DMS79 (cell line): ENCODE results near the gene RMND1.
"Not testable (repeated sequence)": the region's sequence is repeated elsewhere in the genome, so short reads cannot be mapped to it uniquely, and the experiment has no call there.

ENCODE experiments used
- DNase-seq: peaks from one replicate; lab custom pipeline; 2025; lab: John Stamatoyannopoulos, UW

Gene RMND1

DNA sequence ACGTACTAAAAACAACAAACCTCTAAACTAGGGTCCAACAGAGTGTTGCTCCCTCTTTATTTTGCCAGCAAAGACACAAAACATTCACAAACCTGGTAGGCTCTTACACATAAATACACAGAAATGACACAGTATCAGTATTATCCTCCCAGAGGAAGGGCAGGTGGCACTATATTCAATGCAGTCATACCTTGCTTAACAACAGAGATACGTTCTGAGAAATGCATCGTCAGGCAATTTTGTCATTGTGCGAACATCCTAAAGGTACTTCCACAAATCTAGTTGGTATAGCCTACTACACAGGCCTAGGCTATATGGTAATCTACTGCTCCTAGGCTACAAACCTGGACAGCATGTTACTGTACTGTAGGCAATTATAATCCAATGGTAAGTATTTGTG lies 70.2 kb downstream of the RMND1 start:
- DNase-seq, result no peak

DNA sequence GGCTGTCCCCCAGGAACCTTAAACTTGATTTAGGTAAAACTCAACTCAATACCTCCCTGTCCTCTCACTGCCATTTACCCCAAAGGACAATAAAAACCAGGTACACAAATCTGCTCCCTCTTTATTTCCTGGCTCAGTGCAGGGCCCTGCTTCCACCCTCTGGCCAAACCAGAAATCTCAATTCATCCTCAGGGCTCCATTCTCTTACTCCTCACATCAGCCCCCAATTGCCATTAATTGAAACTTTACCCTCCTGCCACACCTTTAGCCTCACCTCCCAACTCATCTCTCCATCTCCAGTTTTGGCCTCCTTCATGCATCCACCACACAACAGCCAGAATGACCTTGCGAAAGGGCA lies 71.1 kb downstream of the RMND1 start:
- DNase-seq, result no peak

DNA sequence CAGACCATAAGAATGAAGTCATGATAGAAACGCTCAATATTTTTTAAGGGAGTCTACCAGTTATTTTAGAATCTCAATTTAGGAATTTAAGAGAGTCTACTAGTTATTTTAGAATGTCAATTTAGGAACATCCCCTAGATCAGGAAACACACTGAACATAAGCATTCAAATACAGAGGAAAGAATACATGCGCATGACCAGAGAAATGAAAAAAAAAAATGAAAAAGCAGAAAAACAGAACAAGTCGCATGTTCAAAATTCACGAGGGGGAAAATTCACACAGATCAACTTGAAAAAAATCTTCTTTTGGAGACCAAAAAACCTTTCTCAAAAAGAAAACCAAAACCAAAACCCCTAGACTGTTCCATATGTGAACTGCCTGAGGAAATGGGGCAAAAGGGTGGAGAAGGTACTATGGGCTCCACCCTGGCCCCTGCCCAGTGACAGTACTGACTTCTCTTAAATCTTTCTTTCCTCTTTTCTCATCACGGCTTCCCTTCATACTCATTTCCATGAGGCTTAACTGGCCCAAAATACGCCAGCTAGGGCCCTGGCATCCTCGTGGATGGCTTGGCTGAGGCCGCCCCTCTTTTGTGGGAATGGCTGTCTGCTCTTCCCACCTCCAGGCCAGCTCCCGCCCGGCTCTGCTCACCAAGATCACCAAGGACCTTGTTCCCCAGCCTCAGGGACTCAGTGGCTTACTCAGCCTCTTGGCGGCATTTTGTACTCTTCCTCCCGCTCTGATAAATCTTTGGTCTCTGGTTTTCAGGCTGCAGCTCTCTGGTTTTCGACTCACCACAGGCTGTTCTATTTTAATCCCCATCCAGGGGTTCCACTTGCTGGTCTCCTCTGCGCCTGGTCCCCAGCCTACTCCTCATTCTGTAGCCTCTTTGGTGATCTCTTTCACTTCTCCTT lies 71.7 kb downstream of the RMND1 start:
- no peak for DNase-seq

DNA sequence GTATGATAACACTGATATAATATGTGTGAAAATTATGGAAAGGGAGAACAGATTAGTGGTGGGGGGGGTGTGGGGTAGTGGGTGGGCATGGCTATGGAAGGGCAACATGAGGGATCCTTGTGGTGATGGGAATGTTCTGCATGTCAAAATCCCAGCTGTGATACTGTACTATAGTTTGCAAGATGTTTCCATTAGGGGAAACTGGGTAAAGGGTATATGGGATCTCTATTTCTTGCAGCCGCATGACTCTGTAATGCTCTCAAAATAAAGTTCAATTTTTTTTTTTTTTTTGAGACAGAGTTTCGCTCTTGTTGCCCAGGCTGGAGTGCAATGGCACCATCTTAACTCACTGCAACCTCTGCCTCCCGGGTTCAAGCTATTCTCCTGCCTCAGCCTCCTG lies 74.8 kb downstream of the RMND1 start:
- DNase-seq, result no peak

DNA sequence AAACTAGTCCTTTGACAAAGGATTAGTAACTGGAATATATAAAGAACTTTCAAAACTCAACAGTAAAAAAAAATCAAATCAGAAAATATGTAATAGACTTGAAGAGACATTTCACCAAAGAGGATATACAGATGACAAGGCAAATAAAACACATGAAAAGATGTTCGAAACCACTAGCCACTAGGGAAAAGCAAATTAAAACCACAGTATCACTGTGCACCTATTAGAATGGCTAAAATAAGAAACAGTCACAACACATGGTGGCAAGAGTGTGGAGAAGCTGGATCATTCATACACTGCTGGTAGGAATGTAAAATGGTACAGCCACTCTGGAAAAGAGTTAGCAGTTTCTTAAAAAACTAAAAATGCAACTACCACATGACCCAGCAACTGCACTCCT lies 75.5 kb downstream of the RMND1 start:
- no peak for DNase-seq

DNA sequence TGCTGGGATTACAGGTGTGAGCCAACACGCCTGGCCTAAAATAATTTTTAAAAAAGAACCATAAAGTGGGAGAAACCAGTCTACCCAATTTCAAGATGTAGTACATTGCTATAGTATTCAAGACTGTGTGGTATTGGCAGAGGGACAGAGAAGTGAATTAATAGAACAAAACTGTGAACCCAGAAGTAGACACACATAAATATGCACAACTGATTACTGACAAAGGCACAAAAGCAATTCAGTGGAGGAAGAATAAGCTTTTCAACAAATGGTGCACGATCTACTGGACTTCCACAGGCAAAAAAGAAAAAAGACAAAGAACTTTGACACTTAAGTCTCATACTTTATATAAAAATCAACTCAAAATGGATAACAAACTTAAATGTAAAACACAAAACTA lies 76.1 kb downstream of the RMND1 start:
- no peak for DNase-seq

DNA sequence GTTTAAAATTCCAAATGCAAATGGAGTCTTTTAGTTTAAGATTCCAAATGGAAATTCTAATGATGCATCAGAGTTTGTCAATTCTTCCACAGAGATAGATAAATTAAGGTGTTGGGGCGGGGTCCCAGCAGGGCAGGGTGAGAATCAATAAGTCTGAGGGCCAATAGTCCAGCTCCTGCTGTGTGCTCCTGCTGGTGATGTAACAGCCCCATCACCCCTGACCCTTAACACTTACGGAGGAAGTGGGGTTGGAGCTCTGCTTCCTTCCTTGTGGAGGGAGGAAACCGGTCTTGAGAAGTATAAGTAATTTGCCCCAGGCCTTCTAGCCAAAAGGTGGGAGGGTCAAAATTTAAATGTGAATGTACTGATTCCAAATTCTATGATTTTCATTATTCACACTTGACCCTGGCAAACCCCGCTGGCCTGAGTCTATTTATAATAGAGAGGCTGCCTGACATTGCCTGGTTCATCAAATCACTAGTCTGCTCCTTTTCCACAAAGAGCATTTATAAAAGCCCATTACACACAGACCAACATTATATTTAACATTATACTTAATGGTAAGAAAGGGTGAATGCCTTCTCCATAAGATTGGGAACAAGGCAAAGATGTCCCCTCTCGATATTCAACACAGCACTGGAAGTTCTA lies 77.8 kb downstream of the RMND1 start:
- no peak for DNase-seq

DNA sequence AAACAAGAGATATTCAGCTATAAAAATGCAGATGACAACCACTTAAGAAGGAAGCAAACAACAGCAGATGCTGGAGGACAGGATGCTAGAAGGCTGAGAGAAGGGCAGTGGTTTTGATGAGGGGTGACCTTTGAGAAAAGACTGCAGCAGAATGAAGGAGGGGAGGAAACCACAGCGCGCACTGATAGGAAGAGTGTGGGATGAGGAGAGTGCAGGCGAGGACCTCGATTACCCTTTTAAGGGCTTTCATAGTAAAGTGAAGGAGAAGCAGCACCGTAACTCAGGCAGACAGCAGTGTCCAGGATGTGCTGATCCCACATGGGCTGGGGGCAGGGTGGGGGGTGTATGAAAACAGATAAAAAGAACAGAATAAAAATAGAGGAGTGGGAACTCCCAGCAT lies 79.8 kb downstream of the RMND1 start:
- DNase-seq, result no peak

DNA sequence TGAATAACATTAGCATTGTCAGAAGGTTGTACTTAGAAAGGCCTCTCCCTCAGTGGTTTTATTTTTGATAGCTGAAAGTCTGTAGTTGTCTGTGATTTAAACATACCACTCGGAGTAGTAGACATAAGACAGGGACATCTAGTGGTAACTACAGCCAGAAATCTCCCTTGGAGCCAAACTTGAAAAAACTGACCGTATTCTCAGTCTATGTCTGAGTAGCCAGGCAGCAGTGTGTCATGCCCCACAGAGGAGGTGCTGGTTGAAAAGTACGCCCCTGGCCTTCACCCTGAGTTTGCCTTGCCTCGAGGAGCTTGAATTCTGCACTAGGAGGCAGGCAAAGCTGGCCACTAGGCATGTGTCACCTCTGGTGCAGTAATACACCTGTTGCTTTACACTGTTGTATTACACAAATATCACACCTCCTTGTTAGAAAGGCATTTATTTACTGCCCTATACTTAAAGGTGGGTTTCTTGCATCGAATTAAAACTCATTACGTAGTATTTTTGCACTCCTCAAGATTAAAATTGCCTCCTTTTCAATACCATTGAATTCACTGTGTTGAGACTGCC lies 81.3 kb downstream of the RMND1 start:
- no peak for DNase-seq

DNA sequence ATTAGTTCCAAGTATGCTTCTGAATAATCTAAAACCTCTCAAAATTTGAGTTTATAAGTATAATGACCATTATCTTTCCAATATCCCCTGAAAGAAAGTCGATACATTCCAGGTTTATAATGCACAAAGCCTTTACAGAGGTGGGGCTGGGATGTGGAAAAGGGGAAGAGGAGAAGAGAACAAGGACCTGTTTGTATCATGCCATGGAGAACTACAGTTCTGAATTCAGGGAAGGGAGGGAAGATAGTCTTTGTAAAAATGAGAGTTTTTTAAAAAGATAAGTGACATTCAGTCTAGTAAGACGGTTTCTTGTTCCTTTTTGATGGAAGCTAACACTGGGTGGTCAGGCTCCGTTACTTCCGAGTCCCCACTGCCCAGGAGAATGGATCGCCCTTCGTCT lies 86.7 kb downstream of the RMND1 start:
- no peak for DNase-seq

DNA sequence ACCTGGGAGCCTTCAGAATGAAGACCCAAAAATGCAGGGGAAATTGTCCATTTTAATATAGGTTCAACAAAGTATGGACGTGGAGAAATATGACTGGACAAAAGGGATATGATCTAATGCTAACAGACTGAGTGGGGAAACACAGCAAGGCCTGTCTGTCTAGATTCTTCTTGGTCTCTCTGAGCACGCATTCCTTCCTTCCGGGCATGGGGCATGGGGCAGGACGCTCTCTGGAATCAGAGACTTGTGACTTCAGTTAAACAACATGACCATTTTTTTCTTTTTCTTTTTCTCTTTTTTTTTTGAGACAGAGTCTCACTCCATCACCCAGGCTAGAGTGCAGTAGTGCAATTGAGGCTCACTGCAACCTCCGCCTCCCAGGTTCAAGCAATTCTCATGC lies 92.4 kb downstream of the RMND1 start:
- no peak for DNase-seq

DNA sequence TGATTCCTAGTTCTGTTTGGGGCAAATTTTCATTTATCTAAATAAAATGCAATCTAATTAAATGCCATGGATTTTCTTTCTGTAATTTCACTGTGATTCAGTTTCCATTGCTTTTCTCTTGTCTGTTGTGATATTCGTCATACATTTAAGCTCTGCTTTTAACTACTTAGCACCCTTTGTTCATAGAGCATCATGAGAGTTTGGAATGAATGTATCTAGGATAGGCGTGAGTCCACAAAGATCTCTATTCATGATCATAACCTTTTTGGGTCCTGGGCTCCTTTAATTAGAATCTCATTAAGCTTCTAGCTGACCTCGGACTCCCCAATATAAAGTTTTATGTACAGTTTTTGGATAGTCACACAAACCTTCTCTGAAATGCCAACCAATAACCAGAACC lies 93.5 kb downstream of the RMND1 start:
- DNase-seq, result no peak

DNA sequence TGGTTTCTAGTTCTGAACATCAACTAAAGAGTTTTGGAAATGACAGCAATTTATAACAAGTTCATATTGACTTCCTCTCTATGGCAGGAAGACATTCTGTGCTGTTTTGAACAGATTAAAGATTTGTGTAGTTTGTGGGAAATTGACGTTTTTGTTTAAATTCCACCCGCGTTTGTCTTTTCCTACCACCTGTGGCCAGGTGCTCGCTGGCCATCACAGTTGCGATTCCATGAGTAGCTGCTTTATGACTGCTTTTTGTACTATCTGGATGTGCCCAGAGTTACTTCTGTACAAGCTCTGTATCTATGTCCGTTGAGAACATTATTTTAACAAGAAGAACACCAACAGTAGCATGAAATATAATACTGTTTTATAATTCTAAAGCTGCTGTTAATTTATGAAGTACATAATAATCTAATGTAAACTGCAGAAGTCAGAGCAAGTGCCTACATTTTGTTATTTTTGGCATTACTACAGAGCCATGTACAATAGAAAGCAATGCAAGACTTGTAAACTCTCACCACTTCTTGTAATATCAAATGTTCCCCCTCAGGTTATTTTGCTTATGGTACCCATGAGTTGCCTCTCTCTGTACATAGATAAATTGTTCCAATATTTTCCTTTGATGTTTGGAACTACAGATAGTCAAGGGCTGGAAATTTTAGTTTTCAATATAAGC lies 94.0 kb downstream of the RMND1 start:
- no peak for DNase-seq

DNA sequence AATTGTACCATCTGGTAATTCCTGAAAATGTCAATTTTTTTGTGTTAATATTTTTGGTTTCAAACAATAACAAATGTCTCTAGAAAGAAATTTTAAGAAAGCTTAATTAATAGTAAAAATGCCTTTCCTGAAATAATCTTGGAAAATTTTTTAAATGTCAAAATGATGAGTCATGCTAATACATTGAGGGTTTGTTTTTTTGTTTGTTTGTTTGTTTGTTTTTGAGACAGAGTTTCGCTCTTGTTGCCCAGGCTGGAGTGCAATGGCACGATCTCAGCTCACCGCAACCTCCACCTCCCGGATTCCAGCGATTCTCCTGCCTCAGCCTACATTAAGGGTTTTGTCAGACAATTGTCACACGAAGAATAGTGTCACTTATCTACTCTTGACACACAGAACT lies 94.9 kb downstream of the RMND1 start:
- DNase-seq, result not testable (repeated sequence)
